GM20000 (cell line): ENCODE results near the gene PRR18.
"Not testable (repeated sequence)": the region's sequence is repeated elsewhere in the genome, so short reads cannot be mapped to it uniquely, and the experiment has no call there.

Experiments
- DNase-seq: peaks from one replicate; pipeline ENCODE4 v3.0.0; 2012; ENCODE audit warnings: low spot score
- CTCF ChIP-seq: IDR thresholded peaks from 2 replicates; pipeline ENCODE4 v1.5.1; 2012; ENCODE audit warnings: mild to moderate bottlenecking, control low read depth; ENCODE audit errors: extremely low read depth, missing control alignments

The PRR18 gene

GRCh38 chr6:166348305-166348949 lies 40.2 kb upstream of the PRR18 start:
- TF ChIP-seq CTCF: no peak
- DNase-seq: no peak

- no peak for DNase-seq
Measured at GRCh38 chr6:166346965-166347364, 38.8 kb upstream of the PRR18 start.

GRCh38 chr6:166346449-166346848 lies 38.3 kb upstream of the PRR18 start:
- no peak for DNase-seq
- no peak for TF ChIP-seq CTCF

More at GRCh38 chr6:166346965-166347364, 38.8 kb upstream of the PRR18 start:
- TF ChIP-seq CTCF: no peak

- DNase-seq: not testable (repeated sequence)
Measured at GRCh38 chr6:166345672-166346071, 37.5 kb upstream of the PRR18 start.

- not testable (repeated sequence) for DNase-seq
Measured at GRCh38 chr6:166344921-166345320, 36.7 kb upstream of the PRR18 start.

GRCh38 chr6:166344240-166344639 lies 36.0 kb upstream of the PRR18 start:
- TF ChIP-seq CTCF: no peak
- no peak for DNase-seq

- TF ChIP-seq CTCF: no peak
- DNase-seq: no peak
Measured at GRCh38 chr6:166343150-166343487, 34.9 kb upstream of the PRR18 start.

- TF ChIP-seq CTCF: no peak
- DNase-seq: peak; percentile 94
Measured at GRCh38 chr6:166342349-166343149, 34.4 kb upstream of the PRR18 start, which contains the start of gene SFT2D1. Gene SFT2D1 (minus strand): TSS chr6:166342545. CDS start chr6:166342481, 64 bp downstream.
